Hepatocyte (in vitro differentiated cells): ENCODE data around the gene ASXL1. TPM values are rescaled to one million over a fixed set of nuclear protein-coding genes. Genes with fewer than 3 reads are reported as not detected.
A peak's percentile ranks its signal among the peaks of the same experiment; 100 is the strongest.

ENCODE experiments used
- DNase-seq: peaks from one replicate; pipeline ENCODE4 v3.0.0-alpha.2; 2016; ENCODE audit warnings: low spot score
- H2AFZ ChIP-seq: fragments of 200-600 bp; sonication (generic); 2 replicates; pipeline ENCODE4 v1.6.0; 2016; ENCODE audit warnings: antibody characterized with exemption, mild to moderate bottlenecking
- H3K27ac ChIP-seq: fragments of 200-600 bp; sonication (generic); 2 replicates; pipeline ENCODE4 v1.5.1; 2016; ENCODE audit warnings: mild to moderate bottlenecking
- H3K27me3 ChIP-seq: fragments of 200-600 bp; sonication (generic); 2 replicates; pipeline ENCODE4 v1.6.1; 2016
- H3K36me3 ChIP-seq: fragments of 200-600 bp; sonication (generic); replicated peaks from 2 replicates; pipeline ENCODE4 v1.5.1; 2016; ENCODE audit warnings: low read depth; ENCODE audit not compliant: insufficient read depth
- H3K4me1 ChIP-seq: fragments of 200-600 bp; sonication (generic); 2 replicates; pipeline ENCODE4 v1.5.1; 2016; ENCODE audit warnings: mild to moderate bottlenecking, moderate library complexity; ENCODE audit not compliant: insufficient read depth
- H3K4me2 ChIP-seq: fragments of 200-600 bp; sonication (generic); 2 replicates; pipeline ENCODE4 v1.6.0; 2016
- H3K4me3 ChIP-seq: fragments of 200-600 bp; sonication (generic); 2 replicates; pipeline ENCODE4 v1.5.1; 2016; ENCODE audit warnings: mild to moderate bottlenecking
- H3K79me2 ChIP-seq: fragments of 200-600 bp; sonication (generic); 2 replicates; pipeline ENCODE4 v1.6.0; 2017; ENCODE audit warnings: mild to moderate bottlenecking
- H3K9me2 ChIP-seq: fragments of 200-600 bp; sonication (generic); replicated peaks from 2 replicates; pipeline ENCODE4 v1.6.0; 2017; ENCODE audit warnings: mild to moderate bottlenecking; ENCODE audit not compliant: insufficient read depth
- H3K9me3 ChIP-seq: fragments of 200-600 bp; sonication (generic); 2 replicates; pipeline ENCODE4 v1.5.1; 2016; ENCODE audit warnings: low read depth, mild to moderate bottlenecking
- H4K20me1 ChIP-seq: fragments of 200-600 bp; sonication (generic); 2 replicates; pipeline ENCODE4 v1.6.0; 2016; ENCODE audit warnings: mild to moderate bottlenecking; ENCODE audit not compliant: insufficient read depth, poor library complexity, severe bottlenecking
- CTCF ChIP-seq: fragments of 200-600 bp; sonication (generic); IDR thresholded peaks from 2 replicates; pipeline ENCODE4 v1.5.1; 2016; ENCODE audit warnings: antibody characterized with exemption, mild to moderate bottlenecking; ENCODE audit not compliant: poor library complexity
- EZH2 ChIP-seq: fragments of 200-600 bp; sonication (generic); IDR thresholded peaks from 2 replicates; pipeline ENCODE4 v1.6.1; 2016; ENCODE audit warnings: antibody characterized with exemption, mild to moderate bottlenecking, borderline replicate concordance
- EZH2phosphoT487 ChIP-seq: fragments of 200-600 bp; sonication (generic); IDR thresholded peaks from one replicate; pipeline ENCODE4 v1.6.1; 2018; ENCODE audit warnings: antibody characterized with exemption, mild to moderate bottlenecking, low read depth, moderate library complexity; ENCODE audit not compliant: unreplicated experiment, severe bottlenecking
- WGBS: methylation state at CpG from one replicate; pipeline ENCODE4 v1.1.6; 2016; ENCODE audit warnings: low lambda C conversion rate; ENCODE audit errors: missing lambda C conversion rate; 5-methylcytosine and 5-hydroxymethylcytosine counted together
- polyA plus RNA-seq: library from polyadenylated mRNA; unstranded; fragments of >200 nt; fragmentation: Nextera tagmentation; extraction: Ambion mirVana; gene quantifications from 2 replicates; pipeline ENCODE4 v1.2.1, GENCODE V29; 2016
- total RNA-seq: library from RNA; depleted of rRNA; stranded (reverse); fragments of >200 nt; gene quantifications from 2 replicates; pipeline ENCODE4 v1.2.3, GENCODE V29; 2014

ASXL1 gene
- total and polyA plus RNA-seq, 2 experiments from 2014 or later = 82.0 to 95.6 TPM

- Histone ChIP-seq H3K4me2 (no peak overlapping the region), H3K36me3 (no peaks in the 10 kb centered on the region), H3K9me2 (no peaks in the 10 kb centered on the region), H3K27ac (no peak overlapping the region), H3K4me3 (no peak overlapping the region), H3K9me3 (no peaks in the 10 kb centered on the region), H4K20me1 (no peaks in the 10 kb centered on the region), H3K79me2 (no peaks in the 10 kb centered on the region), H2AFZ (no peak overlapping the region), H3K27me3 (no peaks in the 10 kb centered on the region), H3K4me1 (peaks cover 10% of the 10 kb centered on the region)
- DNase-seq = no peak
- TF ChIP-seq EZH2phosphoT487 (no peak), CTCF (no peak), EZH2 (no peak)
- WGBS = 85% methylated on average over 13 of the region's 13 CpGs
Observed at GRCh38 chr20:32333988-32334885, 23.9 kb upstream of the ASXL1 start.

- H3K4me1 ChIP-seq = peaks cover 5% of the 10 kb centered on the region
- H3K79me2 ChIP-seq = no peaks in the 10 kb centered on the region
- peak overlapping the region; percentile 29 for H3K27ac ChIP-seq
- TF ChIP-seq CTCF = peak; percentile 68
- TF ChIP-seq EZH2phosphoT487 = no peak
- TF ChIP-seq EZH2 = no peak
- no peaks in the 10 kb centered on the region for H3K36me3 ChIP-seq
- no peaks in the 10 kb centered on the region for H3K9me3 ChIP-seq
- H3K9me2 ChIP-seq = no peaks in the 10 kb centered on the region
- peak; percentile 65 for DNase-seq
- H3K27me3 ChIP-seq = no peaks in the 10 kb centered on the region
- 41% methylated on average over 5 of the region's 5 CpGs for WGBS
- H4K20me1 ChIP-seq = no peaks in the 10 kb centered on the region
- H3K4me3 ChIP-seq = no peak overlapping the region
- H2AFZ ChIP-seq = no peak overlapping the region
- no peak overlapping the region for H3K4me2 ChIP-seq
Observed at GRCh38 chr20:32336918-32337347, 21.2 kb upstream of the ASXL1 start.

- Histone ChIP-seq H3K4me1 (peaks cover 1% of the 10 kb centered on the region), H3K9me2 (no peaks in the 10 kb centered on the region), H3K36me3 (no peaks in the 10 kb centered on the region), H3K4me2 (no peak overlapping the region), H3K79me2 (no peaks in the 10 kb centered on the region), H3K27ac (no peak overlapping the region), H3K4me3 (no peak overlapping the region), H3K9me3 (no peaks in the 10 kb centered on the region), H4K20me1 (no peaks in the 10 kb centered on the region), H2AFZ (no peak overlapping the region), H3K27me3 (no peaks in the 10 kb centered on the region)
- DNase-seq = no peak
- WGBS = 95% methylated on average over 11 of the region's 11 CpGs
- TF ChIP-seq EZH2phosphoT487 (no peak), CTCF (no peak), EZH2 (no peak)
Observed at GRCh38 chr20:32337937-32338661, 20.0 kb upstream of the ASXL1 start.
